Measurements from ENCODE around the gene MAP6.

DNA sequence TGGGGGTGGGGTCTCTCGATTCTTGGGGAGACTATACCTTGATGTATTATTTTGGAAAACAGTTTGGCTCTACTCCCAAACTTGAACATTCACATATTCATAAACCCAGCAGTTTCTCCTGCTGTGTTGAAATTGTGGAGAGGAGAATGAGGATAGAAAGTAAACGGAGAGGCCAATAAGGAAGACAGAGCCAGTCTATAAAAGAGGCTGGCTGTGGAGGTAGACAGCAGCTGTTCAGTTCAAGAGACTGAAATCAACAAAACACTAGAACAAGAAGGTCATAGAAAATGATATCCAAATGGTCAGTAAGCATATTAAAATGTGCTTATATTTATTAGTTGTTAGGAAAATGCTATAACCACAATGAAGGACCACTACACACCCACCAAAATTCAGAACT lies 46.9 kb upstream of the MAP6 start:
- TF ChIP-seq, protein P1, sequence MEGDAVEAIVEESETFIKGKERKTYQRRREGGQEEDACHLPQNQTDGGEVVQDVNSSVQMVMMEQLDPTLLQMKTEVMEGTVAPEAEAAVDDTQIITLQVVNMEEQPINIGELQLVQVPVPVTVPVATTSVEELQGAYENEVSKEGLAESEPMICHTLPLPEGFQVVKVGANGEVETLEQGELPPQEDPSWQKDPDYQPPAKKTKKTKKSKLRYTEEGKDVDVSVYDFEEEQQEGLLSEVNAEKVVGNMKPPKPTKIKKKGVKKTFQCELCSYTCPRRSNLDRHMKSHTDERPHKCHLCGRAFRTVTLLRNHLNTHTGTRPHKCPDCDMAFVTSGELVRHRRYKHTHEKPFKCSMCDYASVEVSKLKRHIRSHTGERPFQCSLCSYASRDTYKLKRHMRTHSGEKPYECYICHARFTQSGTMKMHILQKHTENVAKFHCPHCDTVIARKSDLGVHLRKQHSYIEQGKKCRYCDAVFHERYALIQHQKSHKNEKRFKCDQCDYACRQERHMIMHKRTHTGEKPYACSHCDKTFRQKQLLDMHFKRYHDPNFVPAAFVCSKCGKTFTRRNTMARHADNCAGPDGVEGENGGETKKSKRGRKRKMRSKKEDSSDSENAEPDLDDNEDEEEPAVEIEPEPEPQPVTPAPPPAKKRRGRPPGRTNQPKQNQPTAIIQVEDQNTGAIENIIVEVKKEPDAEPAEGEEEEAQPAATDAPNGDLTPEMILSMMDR (IDR thresholded peaks at IDR 0.05 in 4 of 5, conservative IDR thresholded peaks at IDR 0.05 in 1 of 5) = no peak
- TF ChIP-seq POLR2A (IDR thresholded peaks at IDR 0.05) = no peak
